HG03066 (cell line): ENCODE results near the gene AK9.
"Not testable (repeated sequence)": the region's sequence is repeated elsewhere in the genome, so short reads cannot be mapped to it uniquely, and the experiment has no call there.

Experiments
- ATAC-seq: cut with Tn5 transposase; IDR thresholded peaks from one replicate; pipeline ENCODE4 v1.9.1; 2021; ENCODE audit warnings: low read depth; ENCODE audit not compliant: unreplicated experiment

AK9 gene

DNA sequence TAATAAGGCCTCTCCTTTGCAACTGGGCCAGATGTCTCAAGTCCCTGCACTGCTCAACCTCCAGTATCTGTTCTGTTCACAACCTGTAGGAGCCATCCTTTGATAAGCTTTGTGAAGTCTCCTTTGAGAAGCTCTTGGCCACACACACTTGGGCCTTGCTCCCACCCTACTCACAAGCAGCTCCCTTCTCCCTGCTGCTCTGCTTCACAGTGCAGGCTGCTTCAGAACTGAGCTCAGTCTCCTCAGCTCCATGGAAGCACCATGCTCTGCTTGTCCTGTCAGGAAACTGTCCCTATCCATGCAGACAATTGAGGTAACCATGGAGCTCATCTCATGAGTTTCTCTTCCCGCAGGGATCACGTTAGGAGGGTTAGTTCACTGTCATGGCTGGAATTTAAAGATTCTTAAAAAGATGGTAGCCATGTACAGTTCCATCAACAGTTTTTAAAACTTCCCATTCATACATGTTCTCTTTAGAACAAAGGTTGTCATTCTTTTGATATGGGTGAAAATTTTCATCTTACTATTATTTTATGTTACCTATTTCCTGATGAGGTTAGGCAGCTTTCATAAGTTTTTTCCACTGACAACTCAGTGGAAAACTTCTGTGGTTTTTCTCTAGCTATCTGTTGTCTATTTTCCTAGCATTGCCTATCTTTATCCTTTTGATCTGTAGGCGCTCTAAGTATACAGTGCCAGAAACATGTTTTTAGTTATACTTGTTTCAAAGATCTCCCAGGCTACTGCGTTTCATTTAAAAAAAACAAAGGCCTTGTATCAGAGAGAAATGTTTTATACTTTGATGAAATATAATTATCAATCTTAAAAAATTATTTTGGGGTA is 62.6 kb downstream of the AK9 start:
- no peak for ATAC-seq

DNA sequence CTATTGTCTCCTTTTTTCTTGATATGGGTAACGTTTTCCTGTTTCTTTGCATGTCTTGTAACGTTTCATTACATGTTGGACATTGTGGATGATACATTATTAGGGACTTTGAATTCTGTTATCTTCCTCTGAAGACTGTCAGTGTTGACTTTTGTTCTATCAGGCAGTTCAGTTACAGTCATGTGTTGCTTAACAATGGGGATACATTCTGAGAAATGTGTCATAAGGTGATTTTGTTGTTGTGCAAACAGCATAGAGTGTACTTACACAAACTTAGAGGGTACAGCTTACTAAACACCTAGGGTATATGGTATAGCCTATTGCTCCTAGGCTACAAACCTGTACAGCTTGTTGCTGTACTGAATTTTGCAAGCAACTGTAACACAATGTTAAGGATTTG is 64.7 kb downstream of the AK9 start:
- no peak for ATAC-seq

DNA sequence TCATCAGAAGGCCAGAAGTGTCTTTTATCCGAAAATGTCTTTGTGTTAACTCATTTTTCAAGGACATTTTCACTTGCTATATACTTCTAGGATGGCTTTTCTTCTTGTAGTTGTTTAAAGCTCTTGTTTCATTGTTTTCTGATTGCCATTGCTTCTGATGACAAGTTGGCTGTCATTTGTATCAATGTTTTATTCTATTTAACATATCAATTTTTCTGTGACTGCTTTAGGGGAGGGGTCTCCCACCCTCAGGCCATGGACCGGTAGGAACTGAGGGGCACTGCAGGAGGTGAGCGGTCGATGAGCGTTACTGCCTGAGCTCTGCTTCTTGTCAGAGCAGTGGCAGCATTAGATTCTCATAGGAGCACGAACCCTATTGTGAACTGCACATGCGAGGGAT is 65.8 kb downstream of the AK9 start:
- no peak for ATAC-seq

DNA sequence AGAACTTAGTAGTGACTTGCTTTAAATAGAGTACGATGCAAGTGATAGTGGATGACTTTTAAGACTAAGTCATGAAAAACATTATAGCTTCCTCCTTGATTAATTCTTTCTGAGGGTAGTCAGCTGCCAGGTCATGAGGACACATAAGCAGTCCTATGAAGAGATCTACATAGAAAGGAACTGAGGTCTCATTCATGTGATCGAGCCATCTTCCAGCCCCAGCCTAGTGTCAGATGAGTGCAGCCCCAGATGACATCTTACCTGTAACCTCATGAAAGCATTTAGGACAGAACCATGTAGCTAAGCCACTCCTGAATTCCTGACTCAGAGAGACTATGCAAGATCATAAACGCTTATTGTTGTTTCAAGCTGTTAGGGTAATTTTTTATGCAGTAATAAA is 67.7 kb downstream of the AK9 start:
- ATAC-seq = no peak

GRCh38 chr6:109612268-109612667 is 78.7 kb downstream of the AK9 start:
- no peak for ATAC-seq

GRCh38 chr6:109611502-109611901 is 79.5 kb downstream of the AK9 start:
- no peak for ATAC-seq

DNA sequence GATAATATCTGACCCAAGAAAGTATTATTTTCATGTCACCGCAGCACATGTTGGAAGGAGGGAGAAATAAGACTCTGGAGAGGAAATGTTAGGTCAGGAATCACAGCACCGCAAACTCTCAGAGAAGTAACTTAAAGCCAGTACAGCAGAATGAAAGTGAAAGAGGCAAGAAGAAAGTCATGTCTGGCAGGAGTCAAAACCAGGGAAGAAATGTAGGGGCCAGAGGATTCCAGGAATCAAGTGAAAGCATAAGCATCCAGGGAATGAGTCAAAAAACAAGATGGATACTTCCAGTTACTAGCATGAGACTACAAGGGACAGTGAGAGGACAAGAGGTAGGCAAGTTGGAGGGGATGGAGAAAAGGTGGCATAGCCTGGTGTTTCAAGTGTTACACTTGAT is 80.4 kb downstream of the AK9 start:
- no peak for ATAC-seq

GRCh38 chr6:109609737-109610136 is 81.3 kb downstream of the AK9 start:
- no peak for ATAC-seq

DNA sequence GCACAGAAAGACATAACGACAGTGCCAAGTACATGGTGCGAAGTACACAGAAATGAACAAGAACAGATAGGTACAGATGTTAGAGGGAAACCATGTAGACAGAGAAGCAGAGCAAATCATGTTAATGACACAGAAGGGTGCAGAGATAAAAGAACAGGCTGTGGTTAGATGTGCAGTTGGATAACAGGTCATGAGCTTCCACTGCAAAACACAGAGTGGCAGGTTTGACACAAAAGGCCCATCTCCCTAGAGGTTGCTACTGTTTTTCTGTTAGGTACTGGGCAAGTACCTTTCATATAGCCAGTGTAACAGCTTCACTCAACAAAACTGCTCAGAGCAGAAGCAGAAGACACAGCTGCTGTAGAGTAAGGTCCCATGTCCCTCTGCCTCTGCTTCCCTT is 84.6 kb downstream of the AK9 start:
- no peak for ATAC-seq

DNA sequence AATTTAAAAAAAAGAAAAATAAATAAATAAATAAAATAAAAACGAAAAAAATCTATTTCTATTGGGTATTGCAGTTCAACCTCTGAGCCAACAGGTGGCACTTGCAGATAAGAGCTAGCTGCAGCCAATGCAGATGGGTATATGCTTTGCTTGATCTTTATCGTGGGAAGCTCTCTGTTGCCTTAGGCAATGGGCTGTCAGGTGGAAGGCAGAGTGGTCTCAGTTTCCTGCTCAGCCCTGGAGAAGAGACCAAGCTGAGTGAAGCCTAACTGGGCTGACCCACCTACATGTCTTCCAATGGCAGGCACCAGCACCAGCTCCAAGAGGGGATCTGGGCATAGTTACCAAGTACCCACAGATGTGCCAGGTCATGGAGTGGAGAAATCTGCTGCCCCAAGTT is 95.0 kb downstream of the AK9 start:
- no peak for ATAC-seq

DNA sequence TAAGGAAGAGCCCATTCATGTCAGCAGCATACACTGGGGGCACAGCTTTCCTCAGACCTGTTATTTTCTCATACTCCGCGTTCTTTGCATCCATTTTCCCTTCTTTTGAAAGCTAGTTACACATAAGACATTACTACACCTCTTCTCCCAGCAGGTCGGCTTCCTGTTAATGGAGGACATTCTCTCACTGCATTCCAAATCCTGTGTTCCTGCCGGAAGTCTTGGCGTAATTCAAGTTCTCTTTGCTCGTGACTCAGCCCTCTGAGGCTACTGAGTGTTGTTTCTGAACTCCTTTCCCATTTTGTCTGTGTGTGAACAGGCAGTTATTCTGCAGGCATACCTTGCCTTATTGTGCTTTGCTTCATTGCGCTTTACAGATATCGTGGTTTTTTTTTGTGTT is 110.5 kb downstream of the AK9 start:
- no peak for ATAC-seq

- ATAC-seq = peak; percentile 70
Observed at GRCh38 chr6:109579361-109579760, 111.6 kb downstream of the AK9 start.

DNA sequence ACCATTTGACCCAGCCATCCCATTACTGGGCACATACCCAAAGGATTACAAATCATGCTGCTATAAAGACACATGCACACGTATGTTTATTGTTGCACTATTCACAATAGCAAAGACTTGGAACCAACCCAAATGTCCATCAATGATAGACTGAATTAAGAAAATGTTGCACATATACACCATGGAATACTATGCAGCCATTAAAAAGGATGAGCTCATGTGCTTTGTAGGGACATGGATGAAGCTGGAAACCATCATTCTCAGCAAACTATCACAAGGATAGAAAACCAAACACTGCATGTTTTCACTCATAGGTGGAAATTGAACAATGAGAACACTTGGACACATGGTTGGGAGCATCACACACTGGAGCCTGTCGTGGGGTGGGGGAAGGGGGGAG is 121.1 kb downstream of the AK9 start:
- not testable (repeated sequence) for ATAC-seq

DNA sequence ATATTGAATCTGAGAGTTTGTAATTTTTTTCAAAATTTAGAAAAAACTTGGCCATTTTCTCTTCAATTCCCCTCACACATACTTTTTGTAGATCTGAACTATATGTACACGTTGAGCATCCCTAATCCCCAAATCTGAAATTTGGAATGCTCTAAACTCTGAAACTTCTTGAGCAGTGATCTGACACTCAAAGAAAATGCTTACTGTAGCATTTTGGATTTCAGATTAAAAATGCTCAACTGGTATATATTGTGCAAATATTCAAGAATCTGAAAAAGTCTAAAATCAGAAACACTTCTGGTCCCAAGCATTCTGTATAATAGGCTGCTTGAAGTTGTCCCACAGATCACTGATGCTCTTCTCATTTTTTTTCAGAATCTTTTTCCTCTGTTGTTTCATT is 129.2 kb downstream of the AK9 start:
- ATAC-seq = no peak

GRCh38 chr6:109531446-109531845 is 159.6 kb downstream of the AK9 start:
- ATAC-seq = no peak

GRCh38 chr6:109527989-109528388 is 163.0 kb downstream of the AK9 start:
- ATAC-seq = no peak

DNA sequence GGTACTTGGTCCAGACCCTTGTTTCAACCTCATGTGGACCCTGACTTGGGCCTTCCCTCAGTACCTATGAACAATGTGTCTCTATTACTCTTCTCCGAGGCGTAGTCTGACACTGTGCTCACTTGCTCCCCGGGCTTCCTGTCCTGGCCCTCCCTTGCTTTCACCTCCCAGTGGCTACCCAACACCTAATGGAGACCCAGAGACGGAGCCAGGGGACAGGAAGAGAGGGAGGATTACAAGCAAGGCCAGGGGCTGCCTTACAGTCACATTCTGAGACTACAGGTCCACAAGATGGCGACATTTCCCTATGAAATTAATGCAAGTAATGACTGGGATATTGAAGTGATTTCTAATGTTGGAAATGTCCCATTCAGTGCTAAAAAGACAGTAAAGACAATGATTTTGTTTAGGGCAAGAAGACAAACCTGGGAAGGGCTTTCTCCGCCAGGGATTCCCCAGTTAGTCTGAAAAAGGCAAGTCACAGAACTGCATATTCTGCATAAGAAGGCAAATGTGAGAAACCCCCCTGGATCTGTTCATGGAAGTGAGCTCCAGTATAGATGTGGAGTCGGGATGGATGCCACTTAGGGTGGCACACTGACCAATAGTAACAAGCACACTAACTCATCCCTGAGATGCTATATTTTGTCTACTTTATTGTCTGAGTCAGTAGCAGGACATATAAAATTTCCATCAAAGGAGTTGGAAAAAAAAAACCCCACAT is 163.9 kb downstream of the AK9 start:
- no peak for ATAC-seq

- ATAC-seq = no peak
Observed at GRCh38 chr6:109524129-109524528, 166.9 kb downstream of the AK9 start.

- no peak for ATAC-seq
Observed at GRCh38 chr6:109523478-109523877, 167.5 kb downstream of the AK9 start.

- ATAC-seq = no peak
Observed at GRCh38 chr6:109521080-109521479, 169.9 kb downstream of the AK9 start.

DNA sequence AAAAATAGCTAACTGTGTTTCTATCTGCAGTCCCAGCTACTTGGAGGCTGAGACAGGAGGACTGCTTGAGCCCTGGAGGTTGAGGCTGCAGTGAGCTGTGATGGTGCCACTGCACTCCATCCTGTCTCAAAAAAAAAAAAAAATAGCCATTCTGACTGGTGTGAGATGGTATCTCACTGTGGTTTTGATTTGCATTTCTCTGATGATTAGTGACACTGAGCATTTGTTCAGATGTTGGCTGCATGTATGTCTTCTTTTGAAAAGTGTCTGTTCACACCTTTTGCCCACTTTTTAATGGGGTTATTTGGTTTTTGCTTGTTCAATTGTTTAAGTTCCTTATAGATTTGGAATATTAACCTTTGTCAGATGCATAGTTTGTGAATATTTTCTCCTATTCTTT is 171.4 kb downstream of the AK9 start:
- not testable (repeated sequence) for ATAC-seq

DNA sequence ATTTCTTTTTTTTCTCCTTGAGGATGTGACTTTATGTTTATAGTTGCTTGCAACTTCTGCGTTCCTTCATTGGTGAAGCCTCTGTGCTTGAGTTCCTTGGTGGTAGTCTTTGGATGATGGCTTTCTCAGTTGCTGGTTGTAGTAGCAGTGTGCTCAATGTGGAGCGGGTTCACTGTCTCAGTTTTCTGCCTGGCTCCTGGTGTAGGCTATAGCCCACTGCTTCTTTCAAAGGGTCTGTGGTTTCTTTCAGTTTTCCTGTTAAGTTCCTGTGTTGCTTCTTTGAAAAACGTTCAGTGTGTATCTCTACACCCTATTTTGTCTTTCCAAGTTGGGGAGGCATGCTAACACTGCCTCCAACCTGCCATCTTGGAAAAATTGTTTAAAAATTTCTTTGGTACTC is 174.1 kb downstream of the AK9 start:
- ATAC-seq = no peak
